Esophagus muscularis mucosa (tissue), 4 donors: ENCODE measurements around the gene TNRC6A.

Source experiments
- CTCF ChIP-seq, 3 experiments: fragments of 200-600 bp in 2 of 3; fragments of 450-650 bp in 1 of 3; sonication (generic) in 2 of 3; IDR thresholded peaks; one replicate each; pipeline ENCODE4 v1.5.1; 2017 to 2019; ENCODE audit warnings: antibody characterized with exemption in 3 of 3, mild to moderate bottlenecking in 2 of 3, moderate library complexity in 1 of 3
- EP300 ChIP-seq: sonication (generic); formaldehyde crosslinking; IDR thresholded peaks from one replicate; pipeline ENCODE4 v1.6.1; 2017; ENCODE audit warnings: antibody characterized with exemption
- POLR2A ChIP-seq: fragments of 450-650 bp; IDR thresholded peaks from one replicate; pipeline ENCODE4 v1.6.1; 2017; ENCODE audit warnings: antibody characterized with exemption, moderate library complexity, mild to moderate bottlenecking, low read depth
- POLR2AphosphoS5 ChIP-seq, 2 donors: sonication (generic); formaldehyde crosslinking; IDR thresholded peaks; one replicate each; pipeline ENCODE4 v1.6.1; 2017; ENCODE audit warnings: antibody characterized with exemption in 2 of 2

- no peak for TF ChIP-seq CTCF (IDR thresholded peaks at IDR 0.05)
- TF ChIP-seq POLR2A, result no peak
- TF ChIP-seq EP300, result no peak
- TF ChIP-seq POLR2AphosphoS5 (IDR thresholded peaks at IDR 0.05), result no peak
These were observed 36.6 kb downstream of the TNRC6A start for GRCh38 chr16:24766057-24766456.
